ENCODE results near the gene CRB1. TPM values are rescaled to one million over a fixed set of nuclear protein-coding genes. Genes with fewer than 3 reads are reported as not detected.
A peak's percentile ranks its signal among the peaks of the same experiment; 100 is the strongest.
"Not testable (repeated sequence)": the region's sequence is repeated elsewhere in the genome, so short reads cannot be mapped to it uniquely, and the experiment has no call there.

Gene CRB1
- total RNA-seq, 1 donor from 2014 or later: 0.08 TPM

DNA sequence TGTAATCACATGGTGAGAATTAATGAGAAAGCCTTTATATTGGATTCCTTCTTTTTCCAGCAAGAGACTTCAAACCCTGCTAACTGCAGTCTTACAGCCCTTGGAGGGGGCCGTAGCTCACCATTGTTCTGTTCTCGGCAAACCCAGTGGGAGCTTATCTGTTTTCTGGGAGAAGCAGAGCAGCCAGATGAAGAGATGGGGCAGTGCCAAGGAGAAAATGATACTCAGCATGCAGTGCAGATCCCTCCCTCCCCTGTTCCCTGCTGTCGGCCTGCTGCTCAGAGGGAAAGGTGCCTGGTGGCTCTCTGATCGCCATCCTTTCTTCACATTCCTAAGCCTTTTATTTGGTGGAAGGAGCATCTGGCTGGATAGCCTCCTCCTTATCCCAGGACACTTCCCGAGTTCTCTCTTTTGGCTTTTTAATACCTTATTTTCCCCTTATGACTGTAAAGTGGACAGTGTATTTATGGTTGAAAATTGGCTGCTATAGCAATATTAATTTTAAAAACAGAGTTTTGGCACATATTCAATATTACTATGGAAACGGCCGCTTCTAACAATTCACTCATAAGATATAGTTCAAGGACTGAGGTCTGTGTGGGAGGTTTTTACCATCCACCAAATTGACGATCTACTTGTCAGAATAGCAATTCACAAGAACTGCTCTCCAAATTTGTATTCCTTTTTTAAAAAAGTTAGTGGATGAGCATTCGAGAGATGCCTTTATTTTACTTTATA is 203.4 kb downstream of the CRB1 start:
- DNase-seq: no peak
- ATAC-seq (ENCODE audit: poor library complexity): peak; percentile 20
- intact Hi-C loops (cut with DNase I): no loop called here

DNA sequence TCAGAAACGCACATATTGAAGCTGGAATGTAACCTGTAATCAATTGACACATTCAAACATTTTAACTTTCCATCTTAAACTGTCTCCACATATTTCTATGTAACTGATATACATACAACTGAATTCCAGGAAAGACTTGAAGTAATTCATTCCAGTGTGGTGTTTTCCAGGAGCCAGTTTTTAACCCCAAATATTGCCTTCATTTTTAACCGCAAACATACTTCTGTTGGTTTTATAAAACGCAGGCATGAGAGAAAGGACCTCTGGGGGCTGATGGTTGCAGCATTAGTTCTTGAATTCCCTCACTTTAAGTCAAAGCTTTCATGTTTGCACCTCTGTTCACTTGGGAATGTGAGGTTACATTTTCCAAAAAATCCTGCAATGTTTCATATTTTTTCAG is 204.1 kb downstream of the CRB1 start:
- DNase-seq: no peak
- ATAC-seq (ENCODE audit: poor library complexity): no peak
- intact Hi-C loops (cut with DNase I): no loop called here

DNA sequence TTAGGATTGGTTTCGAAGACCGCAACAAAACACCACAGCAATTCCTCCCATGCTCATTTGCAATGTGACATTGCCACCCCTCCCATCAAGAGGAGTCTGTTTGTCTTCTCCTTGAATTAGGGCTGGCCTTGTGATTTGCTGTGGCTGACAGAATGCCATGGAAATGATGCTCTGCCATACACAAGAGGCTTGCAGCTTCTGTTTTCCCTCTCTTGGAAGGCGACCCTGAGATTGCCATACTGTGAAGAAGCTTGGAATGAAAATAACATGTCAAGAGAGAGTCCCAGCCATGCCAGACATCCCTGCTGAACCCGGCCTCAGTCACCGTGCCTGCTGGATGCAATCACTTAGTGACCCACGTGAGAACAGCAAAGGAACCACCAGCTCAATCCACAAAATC is 212.4 kb downstream of the CRB1 start:
- intact Hi-C loops (cut with DNase I): no loop called here
- DNase-seq (no peak), ATAC-seq (ENCODE audit: poor library complexity) (no peak)

DNA sequence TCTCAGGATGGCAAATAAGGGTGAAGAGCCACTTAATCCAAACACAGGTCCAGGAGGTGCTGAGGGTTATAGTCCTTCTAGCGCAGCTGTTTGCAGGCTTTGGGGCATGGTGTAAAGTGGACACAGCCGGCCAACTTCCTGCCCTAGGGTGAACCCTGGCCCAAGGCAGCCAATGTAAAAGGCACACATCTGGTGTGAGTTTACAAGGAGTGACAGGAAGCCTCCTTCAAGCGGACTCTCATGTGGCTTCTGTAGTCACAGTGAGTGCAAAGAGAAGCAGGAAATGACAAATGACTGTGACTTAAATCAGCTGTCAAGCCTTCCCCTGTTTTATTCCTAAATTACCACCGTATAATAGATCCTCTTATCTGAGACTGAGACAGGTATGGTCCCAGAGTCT is 213.0 kb downstream of the CRB1 start:
- intact Hi-C loops (cut with DNase I): no loop called here
- DNase-seq (no peak), ATAC-seq (ENCODE audit: poor library complexity) (peak; percentile 22)

DNA sequence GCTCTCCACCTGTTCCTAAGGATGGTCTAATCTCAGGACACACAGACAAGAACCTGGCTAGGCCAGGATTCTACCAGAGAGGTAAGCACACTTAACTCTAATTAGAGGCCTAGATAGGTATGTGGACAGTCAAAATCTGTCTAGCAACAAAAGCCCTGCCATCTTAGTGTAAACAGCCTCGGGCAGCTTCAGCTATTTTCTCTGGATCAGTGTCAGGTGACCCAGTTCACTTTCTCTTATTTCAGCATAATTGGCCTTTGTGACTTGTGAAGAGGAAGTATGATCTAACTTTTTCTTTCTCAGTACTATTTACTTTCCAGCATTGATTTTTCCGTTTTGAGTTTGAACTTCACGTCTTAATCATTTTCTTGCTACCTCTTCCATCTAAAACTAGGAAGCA is 217.7 kb downstream of the CRB1 start:
- intact Hi-C loops (cut with DNase I): no loop called here
- ATAC-seq (ENCODE audit: poor library complexity) (no peak), DNase-seq (no peak)

DNA sequence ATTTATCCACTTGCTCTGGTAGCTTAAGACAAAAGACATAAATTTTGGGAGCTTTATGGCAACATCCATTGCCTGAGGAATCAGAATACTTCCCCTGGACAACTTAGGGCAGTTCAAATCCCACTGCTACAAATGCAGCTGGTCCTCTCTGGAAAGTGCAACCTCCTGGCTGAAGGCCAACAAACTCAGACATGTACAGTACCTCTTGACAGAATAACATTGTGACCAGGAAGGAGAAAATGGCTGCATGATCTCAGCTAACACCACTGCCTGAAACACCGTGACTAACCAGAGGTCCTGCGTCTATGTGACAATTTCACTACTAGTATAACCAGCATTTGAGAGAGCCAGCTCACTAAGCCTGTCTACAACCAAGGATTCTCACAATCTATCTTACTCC is 218.9 kb downstream of the CRB1 start:
- no peak for DNase-seq
- intact Hi-C loops (cut with DNase I): no loop called here
- peak; percentile 51 for ATAC-seq (ENCODE audit: poor library complexity)

DNA sequence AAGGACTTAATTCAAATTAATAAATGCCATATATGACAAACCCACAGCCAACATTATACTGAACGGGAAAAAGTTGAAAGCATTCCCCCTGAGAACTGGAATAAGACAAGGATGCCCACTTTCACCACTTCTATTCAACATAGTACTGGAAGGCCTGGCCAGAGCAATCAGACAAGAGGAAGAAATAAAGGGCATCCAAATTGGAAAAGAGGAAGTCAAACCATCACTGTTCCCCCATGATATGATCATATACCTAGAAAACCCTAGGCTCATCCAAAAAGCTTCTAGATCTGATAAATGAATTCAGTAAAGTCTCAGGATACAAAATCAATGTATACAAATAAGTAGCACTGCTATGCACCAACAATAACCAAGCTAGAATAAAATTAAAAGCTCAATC is 223.5 kb downstream of the CRB1 start:
- intact Hi-C loops (cut with DNase I): not testable (repeated sequence)

DNA sequence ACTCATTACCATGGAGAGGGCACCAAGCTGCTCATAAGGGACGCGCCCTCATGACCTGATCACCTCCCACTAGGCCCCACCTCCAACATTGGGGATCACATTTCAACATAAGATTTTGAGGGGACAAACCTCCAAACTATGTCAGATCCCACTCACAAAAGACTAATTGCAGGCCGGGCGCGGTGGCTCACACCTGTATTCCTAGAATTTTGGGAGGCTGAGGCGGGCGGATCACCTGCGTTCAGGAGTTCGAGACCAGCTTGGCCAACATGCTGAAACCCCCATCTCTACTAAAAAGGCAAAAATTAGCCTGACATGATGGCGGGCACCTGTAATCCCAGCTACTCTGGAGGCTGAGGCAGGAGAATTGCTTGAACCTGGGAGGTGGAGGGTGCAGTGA is 228.7 kb downstream of the CRB1 start:
- no peak for DNase-seq
- no peak for ATAC-seq (ENCODE audit: poor library complexity)
- intact Hi-C loops (cut with DNase I): no loop called here

More for the DNA sequence above, 223.5 kb downstream of the CRB1 start:
- not testable (repeated sequence) for ATAC-seq (ENCODE audit: poor library complexity); DNase-seq

DNA sequence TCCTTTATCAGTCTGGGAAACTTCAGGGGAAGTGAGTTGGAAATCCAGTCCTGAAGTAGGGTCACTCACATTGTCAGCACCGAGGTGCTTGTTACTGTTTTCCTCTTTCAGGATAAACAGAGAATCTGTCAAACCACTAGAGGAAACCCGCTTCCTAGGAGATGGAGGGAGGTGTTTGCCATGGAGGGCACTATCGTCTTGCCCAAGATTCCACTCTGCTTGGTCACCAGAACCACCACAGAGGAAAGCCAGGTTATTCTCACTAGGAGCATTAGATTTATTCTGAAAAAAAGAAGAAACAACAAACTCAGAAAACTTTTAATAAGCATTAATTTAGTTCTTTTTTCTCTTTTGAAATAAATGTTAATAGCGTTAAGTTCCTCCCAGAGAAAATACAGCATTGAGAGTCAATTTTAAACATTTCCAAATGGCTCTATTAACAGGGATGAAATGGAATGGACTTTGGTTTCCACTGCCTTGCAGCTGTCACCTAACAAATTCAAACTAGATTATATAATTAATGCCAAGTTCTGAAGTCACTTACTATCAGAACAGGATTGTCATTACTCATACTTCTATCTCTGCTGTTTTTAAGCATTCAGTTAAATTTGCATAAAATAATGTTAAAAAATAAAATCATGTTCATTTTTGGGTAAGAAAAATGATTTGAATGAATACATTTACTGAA is 242.8 kb downstream of the CRB1 start:
- no peak for DNase-seq
- no peak for ATAC-seq (ENCODE audit: poor library complexity)
- intact Hi-C loops (cut with DNase I): no loop called here

DNA sequence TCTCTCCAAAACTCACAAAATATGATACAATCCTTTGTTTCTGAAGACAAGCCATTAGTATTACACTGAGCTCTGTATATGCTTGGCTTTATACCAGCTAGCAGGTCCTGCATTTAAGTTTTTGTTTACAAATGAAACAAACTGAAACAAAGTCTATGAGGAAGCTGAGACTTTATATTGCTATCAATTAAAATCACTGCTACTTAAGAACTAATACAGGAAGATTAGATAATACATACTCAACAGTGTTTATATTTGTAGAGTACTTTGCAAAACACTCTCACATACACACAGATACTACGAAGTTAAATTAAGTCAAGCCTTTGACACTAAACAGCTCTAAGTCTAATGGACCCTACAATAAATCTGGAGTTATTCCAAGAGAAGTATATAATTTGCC is 247.4 kb downstream of the CRB1 start:
- intact Hi-C loops (cut with DNase I): no loop called here
- ATAC-seq (ENCODE audit: poor library complexity) (no peak), DNase-seq (no peak)

DNA sequence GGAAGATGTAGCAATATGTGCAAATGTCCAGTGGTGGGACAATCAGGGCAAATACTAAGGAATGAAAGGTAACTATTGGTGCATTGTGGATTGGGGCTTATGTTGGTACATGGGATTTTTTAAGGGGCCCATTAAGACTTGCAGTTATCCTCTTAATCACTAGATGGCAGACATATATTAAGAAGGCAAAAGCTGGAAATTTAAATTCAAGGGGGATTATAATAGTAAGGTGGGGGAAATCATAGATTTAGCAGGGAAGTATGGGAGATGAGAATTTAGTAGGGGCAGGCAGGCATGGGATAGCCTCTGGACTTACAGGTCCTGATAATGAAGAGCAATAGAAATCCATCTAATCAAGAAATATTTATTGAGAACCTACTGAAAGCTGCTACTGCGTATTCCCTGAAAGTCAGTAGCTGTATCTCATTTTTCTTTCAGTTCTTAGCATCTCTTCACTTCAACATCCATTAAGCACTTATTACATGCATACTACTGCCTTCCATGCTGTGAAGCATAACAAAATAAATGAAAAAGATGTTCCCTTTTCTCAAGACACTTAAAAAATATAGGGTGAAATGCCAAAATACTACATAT is 251.8 kb downstream of the CRB1 start:
- DNase-seq (no peak), ATAC-seq (ENCODE audit: poor library complexity) (no peak)
- intact Hi-C loops (cut with DNase I): loop anchor here (10.0 kb wide), 2 partner anchors 345 to 405 kb away; no protein-coding TSS in a partner anchor

DNA sequence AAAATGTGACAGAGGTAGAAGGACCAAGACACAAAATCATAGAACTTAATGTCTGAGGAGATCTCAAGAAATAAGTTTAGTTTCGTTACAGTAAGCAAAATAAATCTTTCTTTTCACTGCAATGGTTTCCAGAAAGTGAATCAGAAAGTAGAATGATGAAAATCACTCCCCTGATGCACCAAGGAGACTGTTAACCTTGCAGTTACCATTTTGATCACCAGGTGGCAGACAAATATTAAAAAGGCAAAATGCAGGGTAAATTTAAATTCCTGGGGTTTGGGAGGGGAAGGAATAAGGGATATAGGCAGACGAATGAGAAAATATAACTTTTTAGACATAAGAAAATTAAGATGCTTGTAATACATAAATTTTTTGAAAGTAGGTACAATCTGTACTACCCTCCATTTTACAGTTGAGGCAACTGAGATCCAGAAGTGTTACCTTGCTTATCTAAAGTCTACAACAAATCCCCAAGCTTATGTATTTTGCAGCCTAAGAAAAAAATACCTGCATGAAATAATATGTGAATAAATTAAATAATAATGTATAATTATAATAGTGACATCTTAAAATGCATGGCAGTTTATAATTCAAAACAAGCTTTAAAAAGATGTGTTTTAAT is 253.2 kb downstream of the CRB1 start:
- ATAC-seq (ENCODE audit: poor library complexity) (no peak), DNase-seq (no peak)
- intact Hi-C loops (cut with DNase I): loop anchor here (10.0 kb wide), 2 partner anchors 344 to 404 kb away; no protein-coding TSS in a partner anchor

DNA sequence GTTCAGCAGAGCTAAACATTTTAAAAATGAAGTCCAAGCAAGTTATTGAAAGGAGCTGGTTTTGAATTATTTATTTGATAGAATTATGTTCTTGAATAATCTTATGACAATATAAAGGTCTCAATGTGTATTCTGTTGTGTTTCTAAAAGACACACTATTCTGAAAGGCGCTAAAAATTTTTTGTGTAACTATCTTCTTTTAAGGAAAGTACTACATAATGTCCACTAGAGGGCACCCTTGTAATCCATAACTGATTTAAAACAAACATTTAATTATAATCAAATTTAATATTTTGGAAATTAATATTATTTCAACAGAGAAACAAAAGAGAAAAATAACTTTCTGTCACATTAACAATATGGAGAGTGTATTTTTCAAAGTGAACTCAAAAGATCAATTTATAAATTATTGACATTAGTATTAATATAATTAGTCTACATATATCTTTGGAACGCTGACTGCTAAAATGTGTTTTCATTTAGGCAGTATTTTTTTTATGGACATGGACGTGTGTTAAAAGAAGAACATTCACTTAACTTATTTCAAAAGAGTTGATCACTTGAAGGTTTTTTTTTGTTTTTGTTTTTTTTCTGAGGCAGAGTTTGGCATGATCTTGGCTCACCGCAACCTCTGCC is 258.8 kb downstream of the CRB1 start:
- DNase-seq (no peak), ATAC-seq (ENCODE audit: poor library complexity) (no peak)
- intact Hi-C loops (cut with DNase I): loop anchor here (10.0 kb wide), 2 partner anchors 338 to 398 kb away; no protein-coding TSS in a partner anchor

Other genes starting within 250 kb of the CRB1 start
- not detected for gene F13B, start 201.0 kb upstream of the CRB1 start, total RNA-seq
- gene ASPM, start 121.6 kb upstream of the CRB1 start, total RNA-seq: 0.40 TPM
- gene ZBTB41, start 67.0 kb upstream of the CRB1 start, total RNA-seq: 8.0 TPM

Measured in Right ventricle myocardium superior (tissue), 1 donor.